ENCODE results near the gene PDS5B.

PDS5B gene

GRCh38 chr13:32629313-32629712 is 43.1 kb downstream of the PDS5B start:
- TF ChIP-seq CTCF (IDR thresholded peaks at IDR 0.05; ENCODE audit: low read length, missing control alignments) = no peak

GRCh38 chr13:32629866-32630265 is 43.6 kb downstream of the PDS5B start:
- TF ChIP-seq CTCF (IDR thresholded peaks at IDR 0.05; ENCODE audit: low read length, missing control alignments) = no peak
- H3K4me3 ChIP-seq (replicated peaks; ENCODE audit: low read depth, low read length) = no peak overlapping the region
- no peak for DNase-seq (ENCODE audit: low read depth)

More at GRCh38 chr13:32629313-32629712, 43.1 kb downstream of the PDS5B start:
- no peak for DNase-seq (ENCODE audit: low read depth)
- no peak overlapping the region for H3K4me3 ChIP-seq (replicated peaks; ENCODE audit: low read depth, low read length)

GRCh38 chr13:32632343-32632909 is 46.2 kb downstream of the PDS5B start:
- no peak for TF ChIP-seq CTCF (IDR thresholded peaks at IDR 0.05; ENCODE audit: low read length, missing control alignments)
- no peak for DNase-seq (ENCODE audit: low read depth)
- H3K4me3 ChIP-seq (replicated peaks; ENCODE audit: low read depth, low read length) = no peak overlapping the region

GRCh38 chr13:32636711-32637110 is 50.5 kb downstream of the PDS5B start:
- no peak for TF ChIP-seq CTCF (IDR thresholded peaks at IDR 0.05; ENCODE audit: low read length, missing control alignments)
- H3K4me3 ChIP-seq (replicated peaks; ENCODE audit: low read depth, low read length) = no peak overlapping the region
- no peak for DNase-seq (ENCODE audit: low read depth)

- no peak for TF ChIP-seq CTCF (IDR thresholded peaks at IDR 0.05; ENCODE audit: low read length, missing control alignments)
- no peak for DNase-seq (ENCODE audit: low read depth)
These were observed 52.5 kb downstream of the PDS5B start for GRCh38 chr13:32638739-32639138.

GRCh38 chr13:32639502-32640105 is 53.4 kb downstream of the PDS5B start:
- peak; percentile 96 for TF ChIP-seq CTCF (IDR thresholded peaks at IDR 0.05; ENCODE audit: low read length, missing control alignments)
- DNase-seq (ENCODE audit: low read depth) = peak; percentile 83
- H3K4me3 ChIP-seq (replicated peaks; ENCODE audit: low read depth, low read length) = no peak overlapping the region

More at GRCh38 chr13:32638739-32639138, 52.5 kb downstream of the PDS5B start:
- H3K4me3 ChIP-seq (replicated peaks; ENCODE audit: low read depth, low read length) = no peak overlapping the region

- no peak for TF ChIP-seq CTCF (IDR thresholded peaks at IDR 0.05; ENCODE audit: low read length, missing control alignments)
- H3K4me3 ChIP-seq (replicated peaks; ENCODE audit: low read depth, low read length) = no peak overlapping the region
- DNase-seq (ENCODE audit: low read depth) = no peak
These were observed 56.1 kb downstream of the PDS5B start for GRCh38 chr13:32642316-32642715.

All from fibroblast of pulmonary artery (primary cell).